SK-N-MC (cell line): Measurements from ENCODE around the gene RPN1.

ENCODE experiments used
- EZH2 ChIP-seq: fragments of 200-600 bp; sonication (generic); IDR thresholded peaks from one replicate; pipeline ENCODE4 v1.6.1; 2017; ENCODE audit warnings: antibody characterized with exemption
- POLR2AphosphoS5 ChIP-seq: IDR thresholded peaks from 2 replicates; pipeline ENCODE4 v1.6.1; 2012; ENCODE audit warnings: mild to moderate bottlenecking, low read depth, low read length, borderline replicate concordance

- TF ChIP-seq POLR2AphosphoS5 (no peak), EZH2 (no peak)
Measured at GRCh38 chr3:128584412-128585020, 66.1 kb downstream of the RPN1 start.
